GDM1 (cell line): ENCODE measurements around the gene RNF43.
"Not testable (repeated sequence)": the region's sequence is repeated elsewhere in the genome, so short reads cannot be mapped to it uniquely, and the experiment has no call there.

ENCODE experiments used
- DNase-seq: peaks from one replicate; lab custom pipeline; 2025; lab: John Stamatoyannopoulos, UW

RNF43 gene

GRCh38 chr17:58409432-58409831 is 7.9 kb downstream of the RNF43 start:
- DNase-seq = no peak

- DNase-seq = no peak
Observed at GRCh38 chr17:58403311-58403710, 14.0 kb downstream of the RNF43 start.

GRCh38 chr17:58402679-58403078 is 14.7 kb downstream of the RNF43 start:
- no peak for DNase-seq

- DNase-seq = no peak
Observed at GRCh38 chr17:58402047-58402446, 15.3 kb downstream of the RNF43 start.

GRCh38 chr17:58401287-58401686 is 16.0 kb downstream of the RNF43 start:
- no peak for DNase-seq

- no peak for DNase-seq
Observed at GRCh38 chr17:58400826-58401225, 16.5 kb downstream of the RNF43 start.

- DNase-seq = no peak
Observed at GRCh38 chr17:58399974-58400373, 17.4 kb downstream of the RNF43 start.

GRCh38 chr17:58398574-58399266 is 18.6 kb downstream of the RNF43 start:
- no peak for DNase-seq

- DNase-seq = not testable (repeated sequence)
Observed at GRCh38 chr17:58397421-58397820, 19.9 kb downstream of the RNF43 start.

GRCh38 chr17:58396173-58396572 is 21.2 kb downstream of the RNF43 start:
- no peak for DNase-seq

GRCh38 chr17:58394534-58395223 is 22.7 kb downstream of the RNF43 start:
- no peak for DNase-seq

GRCh38 chr17:58391302-58391984 is 25.9 kb downstream of the RNF43 start:
- no peak for DNase-seq

- no peak for DNase-seq
Observed at GRCh38 chr17:58390884-58391283, 26.4 kb downstream of the RNF43 start.

- no peak for DNase-seq
Observed at GRCh38 chr17:58388302-58389190, 28.8 kb downstream of the RNF43 start.

GRCh38 chr17:58387834-58388233 is 29.5 kb downstream of the RNF43 start:
- DNase-seq = no peak

GRCh38 chr17:58386708-58387107 is 30.6 kb downstream of the RNF43 start:
- DNase-seq = no peak

GRCh38 chr17:58385359-58385899 is 31.9 kb downstream of the RNF43 start:
- no peak for DNase-seq

- no peak for DNase-seq
Observed at GRCh38 chr17:58384897-58385296, 32.4 kb downstream of the RNF43 start.

- DNase-seq = no peak
Observed at GRCh38 chr17:58383892-58384462, 33.4 kb downstream of the RNF43 start.

GRCh38 chr17:58382872-58383242 is 34.5 kb downstream of the RNF43 start:
- DNase-seq = no peak

- no peak for DNase-seq
Observed at GRCh38 chr17:58382108-58382871, 35.0 kb downstream of the RNF43 start.
